RCC 7860 (cell line): ENCODE data around the gene NF1.
"Not testable (repeated sequence)": the region's sequence is repeated elsewhere in the genome, so short reads cannot be mapped to it uniquely, and the experiment has no call there.

Source experiments
- DNase-seq: peaks from one replicate; pipeline ENCODE4 v3.0.0-alpha.2; 2015; ENCODE audit warnings: low spot score
- FAIRE-seq: peaks from 2 replicates; lab custom pipeline; 2012; peaks lifted over from hg19 to GRCh38; lab: Jason Lieb, UNC

NF1 gene

DNA sequence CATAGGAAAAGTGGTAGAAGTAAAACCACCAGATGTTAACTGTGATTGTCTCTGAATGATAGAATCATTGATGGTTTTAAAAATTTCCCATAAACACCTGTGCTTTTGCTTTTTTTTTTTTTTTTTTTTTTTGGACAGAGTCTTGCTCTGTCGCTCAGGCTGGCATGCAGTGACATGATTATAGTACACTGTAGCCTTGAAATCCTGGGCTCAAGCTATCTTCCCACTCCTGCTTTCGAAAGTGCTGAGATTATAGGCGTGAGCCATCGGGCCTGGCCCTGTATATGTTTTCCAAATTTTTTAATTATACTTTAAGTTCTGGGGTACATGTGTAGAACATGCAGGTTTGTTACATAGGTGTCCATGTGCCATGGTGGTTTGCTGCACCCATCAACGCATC, 80.5 kb downstream of the NF1 start:
- no peak for DNase-seq
- no peak for FAIRE-seq

DNA sequence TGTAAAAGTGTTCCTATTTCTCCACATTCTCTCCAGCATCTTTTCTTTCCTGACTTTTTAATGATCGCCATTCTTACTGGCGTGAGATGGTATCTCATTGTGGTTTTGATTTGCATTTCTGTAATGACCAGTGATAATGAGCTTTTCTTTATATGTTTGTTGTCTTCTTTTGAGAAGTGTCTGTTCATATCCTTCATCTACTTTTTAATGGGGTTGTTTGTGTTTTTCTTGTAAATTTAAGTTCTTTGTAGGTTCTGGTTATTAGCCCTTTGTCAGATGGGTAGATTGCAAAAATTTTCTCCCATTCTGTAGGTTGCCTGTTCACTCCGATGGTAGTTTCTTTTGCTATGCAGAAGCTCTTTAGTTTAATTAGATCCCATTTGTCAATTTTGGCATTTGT, 81.4 kb downstream of the NF1 start:
- DNase-seq, FAIRE-seq: not testable (repeated sequence)

DNA sequence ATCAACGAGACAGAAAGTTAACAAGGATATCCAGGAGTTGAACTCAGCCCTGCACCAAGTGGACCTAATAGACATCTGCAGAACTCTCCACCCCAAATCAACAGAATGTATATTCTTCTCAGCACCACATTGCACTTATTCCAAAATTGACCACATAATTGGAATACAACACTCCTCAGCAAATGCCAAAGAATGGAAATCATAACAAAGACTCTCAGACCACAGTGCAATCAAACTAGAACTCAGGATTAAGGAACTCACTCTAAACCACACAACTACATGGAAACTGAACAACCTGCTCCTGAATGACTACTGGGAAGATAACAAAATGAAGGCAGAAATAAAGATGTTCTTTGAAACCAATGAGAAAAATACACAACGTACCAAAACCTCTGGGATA, 84.2 kb downstream of the NF1 start:
- FAIRE-seq, DNase-seq: not testable (repeated sequence)

DNA sequence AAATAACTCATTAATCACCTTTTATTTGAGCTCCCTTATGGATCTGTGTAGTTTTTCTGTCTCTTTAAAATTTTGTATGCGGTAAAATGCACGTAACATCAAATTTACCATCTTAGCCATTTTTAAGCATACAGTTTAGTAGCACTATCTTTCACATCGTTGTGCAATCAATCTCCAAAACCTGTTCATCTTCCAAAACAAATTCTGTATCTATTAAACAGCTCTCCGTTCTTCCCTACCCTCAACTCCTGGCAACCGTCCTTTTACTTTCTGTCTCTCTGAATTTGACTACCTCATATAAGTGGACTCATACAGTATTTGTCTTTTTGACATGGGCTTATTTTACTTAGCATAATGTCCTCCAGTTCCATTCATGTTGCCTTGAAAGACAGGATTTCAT, 100.5 kb downstream of the NF1 start:
- no peak for FAIRE-seq
- DNase-seq: no peak

DNA sequence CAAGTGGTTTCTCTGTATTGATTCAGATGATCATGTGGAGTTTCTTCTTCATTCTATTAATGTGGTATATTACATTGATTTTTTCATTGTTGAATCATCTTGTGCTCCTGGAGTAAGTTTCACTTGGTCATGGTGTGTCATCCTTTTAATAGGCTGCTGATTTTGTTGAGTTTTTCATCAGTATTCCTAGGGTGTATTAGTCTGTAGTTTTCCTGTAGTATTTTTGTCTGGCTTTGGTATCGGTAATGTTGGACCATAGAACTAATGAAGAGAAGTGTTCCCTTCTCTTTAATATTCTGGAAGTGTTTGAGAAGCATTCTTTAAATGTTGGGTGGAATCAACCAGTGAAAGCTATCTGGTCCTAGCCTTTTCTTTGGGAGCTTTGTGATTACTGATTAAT, 103.2 kb downstream of the NF1 start:
- FAIRE-seq: peak; percentile 74
- no peak for DNase-seq

DNA sequence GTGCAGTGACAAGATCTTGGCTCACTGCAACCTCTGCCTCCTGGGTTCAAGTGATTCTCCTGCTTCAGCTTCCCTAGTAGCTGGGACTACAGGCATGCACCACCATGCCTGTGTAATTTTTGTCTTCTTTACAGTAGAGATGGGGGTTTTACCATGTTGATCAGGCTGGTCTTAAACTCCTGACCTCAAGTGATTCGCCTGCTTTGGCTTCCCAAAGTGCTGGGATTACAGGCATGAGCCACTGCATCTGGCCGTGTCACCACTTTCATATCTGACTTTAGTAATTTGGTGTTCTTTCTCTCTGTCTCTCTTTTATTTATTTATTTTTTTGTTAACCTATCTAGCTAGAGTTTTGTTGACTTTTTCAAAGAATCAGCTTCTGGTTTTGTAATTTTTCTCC, 103.9 kb downstream of the NF1 start:
- peak; percentile 66 for FAIRE-seq
- peak; percentile 20 for DNase-seq

DNA sequence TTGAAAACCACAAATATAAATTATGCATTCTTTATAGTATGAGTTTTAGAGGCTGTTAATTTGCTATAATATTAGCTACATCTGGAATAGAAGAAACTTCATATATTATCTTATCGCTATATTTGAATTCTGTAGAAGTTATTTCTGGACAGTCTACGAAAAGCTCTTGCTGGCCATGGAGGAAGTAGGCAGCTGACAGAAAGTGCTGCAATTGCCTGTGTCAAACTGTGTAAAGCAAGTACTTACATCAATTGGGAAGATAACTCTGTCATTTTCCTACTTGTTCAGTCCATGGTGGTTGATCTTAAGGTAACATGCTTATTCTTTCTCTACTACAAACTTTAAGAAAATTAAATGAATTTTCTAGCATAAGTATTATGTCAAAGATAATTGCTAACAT, 105.5 kb downstream of the NF1 start:
- FAIRE-seq (no peak), DNase-seq (no peak)

DNA sequence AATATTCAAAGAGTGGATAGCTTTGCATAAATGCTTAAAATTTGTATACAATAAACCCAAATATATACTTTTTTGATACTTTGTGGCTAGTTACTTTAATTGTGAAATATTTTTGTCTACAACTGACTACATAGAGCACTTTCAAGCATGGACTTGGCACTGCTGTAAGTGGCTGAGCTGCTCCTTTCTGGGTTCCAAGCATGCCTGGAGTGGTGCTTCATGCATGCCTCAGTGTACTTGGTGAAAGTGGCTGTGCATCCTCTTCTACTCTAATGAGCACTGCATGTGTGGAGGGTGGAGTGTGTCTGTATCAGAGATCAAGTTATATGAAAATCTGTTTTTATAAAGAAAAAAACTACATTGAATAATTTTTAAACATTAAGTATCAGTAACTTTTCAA, 108.2 kb downstream of the NF1 start:
- DNase-seq: no peak
- no peak for FAIRE-seq

DNA sequence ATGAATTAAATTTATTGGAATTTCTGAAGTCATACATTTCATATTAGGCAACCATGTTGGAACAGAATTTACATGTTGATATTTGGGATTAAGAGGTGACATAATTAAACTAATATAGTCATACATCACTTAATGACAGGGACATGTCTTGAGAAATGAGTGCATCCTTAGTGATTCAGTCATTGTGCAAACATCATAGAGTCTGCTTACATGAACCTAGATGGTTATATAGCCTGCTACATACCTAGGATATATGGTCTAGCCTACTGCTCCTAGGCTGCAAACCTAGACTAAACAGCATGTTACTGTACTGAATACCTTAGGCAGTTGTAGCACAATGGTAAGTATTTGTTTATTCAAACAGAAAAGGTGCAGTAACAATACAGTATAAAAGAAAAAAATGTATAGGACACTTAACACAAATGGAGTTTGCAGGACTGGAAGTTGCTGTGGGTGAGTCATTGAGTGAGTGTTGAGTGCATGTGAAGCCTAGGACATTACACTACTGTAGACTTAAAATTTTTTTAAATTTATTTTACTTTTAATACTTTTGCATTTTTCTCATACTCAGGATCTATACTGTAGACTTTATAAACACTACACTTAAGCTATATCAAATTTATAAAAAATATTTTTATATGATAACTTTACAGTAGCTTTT, 116.7 kb downstream of the NF1 start:
- FAIRE-seq (peak; percentile 75), DNase-seq (no peak)

- peak; percentile 89 for FAIRE-seq
- peak; percentile 30 for DNase-seq
Observed at GRCh38 chr17:31216031-31216751, 121.4 kb downstream of the NF1 start.

DNA sequence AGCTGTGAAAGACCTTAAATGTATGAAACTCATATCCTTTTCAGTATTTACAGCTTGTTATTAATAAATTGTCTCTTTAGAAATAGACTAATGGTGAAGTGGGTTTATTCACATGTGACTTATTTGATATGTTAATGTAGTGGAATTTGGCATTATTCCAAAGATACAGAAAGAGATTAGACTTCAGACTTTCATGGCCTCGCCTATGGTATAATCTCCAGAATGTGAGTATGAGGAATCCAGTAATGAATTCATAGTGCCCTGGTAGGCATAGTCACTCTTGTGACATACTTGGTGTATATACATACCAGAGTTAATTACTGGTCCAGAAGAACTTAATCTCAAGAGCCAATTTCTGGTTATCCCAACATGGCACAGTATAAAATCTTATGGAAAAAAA, 129.6 kb downstream of the NF1 start:
- DNase-seq (no peak), FAIRE-seq (peak; percentile 32)

DNA sequence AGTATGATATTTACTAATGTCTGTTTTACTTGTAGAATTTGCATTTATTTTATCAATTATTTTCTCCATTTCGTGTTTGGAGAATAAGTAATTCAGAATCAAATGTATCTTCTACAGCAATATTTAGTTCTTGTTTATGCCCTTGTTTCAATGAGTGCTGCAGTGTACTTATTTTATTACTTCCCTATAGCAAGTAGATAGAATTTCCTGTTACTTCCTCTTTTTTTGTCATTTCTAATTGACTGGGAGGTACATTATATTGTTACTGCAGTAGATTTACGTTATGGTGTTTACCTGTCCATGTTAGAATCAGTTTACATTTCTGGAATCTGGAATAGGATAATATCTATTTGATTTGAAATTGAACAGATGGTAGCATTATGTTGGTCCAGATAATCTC, 131.1 kb downstream of the NF1 start:
- FAIRE-seq (no peak), DNase-seq (no peak)

- DNase-seq: no peak
- no peak for FAIRE-seq
Observed at GRCh38 chr17:31226373-31226772, 131.6 kb downstream of the NF1 start.

DNA sequence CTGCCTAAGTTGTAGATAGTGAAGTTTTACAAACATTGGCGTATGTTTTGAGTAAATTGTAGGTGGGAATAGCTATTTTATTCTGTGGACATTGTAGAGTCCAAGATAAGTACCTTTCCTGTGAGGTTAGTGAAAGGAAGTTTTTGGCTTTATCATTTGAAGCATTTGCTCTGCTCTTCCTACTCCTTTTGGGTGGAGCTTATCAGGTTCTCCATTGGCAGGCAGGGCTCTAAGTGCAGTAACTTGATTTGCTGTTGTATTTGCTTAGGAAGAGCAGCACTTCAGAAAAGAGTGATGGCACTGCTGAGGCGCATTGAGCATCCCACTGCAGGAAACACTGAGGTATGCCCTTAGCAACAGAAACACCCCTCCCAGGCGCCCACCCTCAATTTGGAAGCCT, 132.2 kb downstream of the NF1 start:
- FAIRE-seq (no peak), DNase-seq (no peak)

DNA sequence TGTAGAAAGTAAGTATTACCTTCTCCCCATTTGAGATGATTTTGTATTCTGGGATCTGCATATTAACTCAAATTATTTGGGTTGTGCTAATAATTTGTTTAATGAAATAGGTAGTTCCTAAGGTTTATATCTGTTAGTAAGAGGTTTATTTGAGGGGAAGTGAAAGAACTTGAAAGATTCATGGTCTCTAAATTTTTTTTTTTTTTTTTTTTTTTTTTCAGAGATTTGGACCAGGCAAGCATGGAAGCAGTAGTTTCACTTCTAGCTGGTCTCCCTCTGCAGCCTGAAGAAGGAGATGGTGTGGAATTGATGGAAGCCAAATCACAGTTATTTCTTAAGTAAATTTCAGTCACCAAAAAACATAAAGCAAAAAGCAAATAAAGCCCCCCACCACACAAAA, 137.1 kb downstream of the NF1 start:
- FAIRE-seq (no peak), DNase-seq (no peak)

DNA sequence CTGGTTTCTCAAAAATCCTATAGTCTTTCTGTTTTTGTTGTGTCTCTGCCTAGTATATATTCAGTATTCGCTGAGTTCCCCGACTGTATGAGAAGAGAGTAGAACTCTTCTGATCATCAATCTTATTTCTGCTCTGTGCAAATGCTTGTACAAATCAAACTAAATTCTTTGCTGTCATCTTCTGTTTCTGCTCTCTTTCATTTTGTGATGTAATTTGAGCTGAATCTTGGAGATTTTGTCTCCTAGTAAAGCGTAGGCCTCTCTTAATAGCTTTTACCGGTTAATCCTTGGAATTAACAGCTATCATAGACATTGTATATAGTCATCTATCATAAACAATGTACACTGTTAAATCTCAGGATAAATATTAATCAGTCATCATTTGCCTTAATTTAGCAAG, 140.3 kb downstream of the NF1 start:
- FAIRE-seq: no peak
- no peak for DNase-seq

DNA sequence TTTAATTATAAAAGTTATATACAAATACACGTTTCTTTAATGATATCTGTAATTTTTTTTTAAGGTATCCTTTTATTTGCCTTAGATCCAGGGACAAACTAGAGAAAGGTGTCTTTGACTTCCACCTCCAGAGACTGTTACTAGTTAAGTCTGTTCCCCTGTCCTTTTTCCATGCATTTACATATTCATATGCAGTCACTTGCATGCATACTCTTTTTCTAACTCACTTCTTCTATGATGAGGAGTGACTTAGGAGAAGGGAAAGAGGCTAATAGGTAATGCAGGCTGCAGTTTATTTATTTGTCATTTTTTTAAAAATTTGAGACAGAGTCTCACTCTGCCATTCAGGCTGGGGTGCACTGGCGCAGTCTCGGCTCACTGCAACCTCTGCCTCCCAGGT, 141.4 kb downstream of the NF1 start:
- no peak for FAIRE-seq
- no peak for DNase-seq

GRCh38 chr17:31236712-31237111, 141.9 kb downstream of the NF1 start:
- FAIRE-seq (no peak), DNase-seq (no peak)

- FAIRE-seq (no peak), DNase-seq (no peak)
Observed at GRCh38 chr17:31241116-31241515, 146.3 kb downstream of the NF1 start.

- DNase-seq: peak; percentile 95
- peak; percentile 99 for FAIRE-seq
Observed at GRCh38 chr17:31248986-31249834, 154.4 kb downstream of the NF1 start.

GRCh38 chr17:31249835-31250141, 155.0 kb downstream of the NF1 start:
- DNase-seq: no peak
- FAIRE-seq: no peak

DNA sequence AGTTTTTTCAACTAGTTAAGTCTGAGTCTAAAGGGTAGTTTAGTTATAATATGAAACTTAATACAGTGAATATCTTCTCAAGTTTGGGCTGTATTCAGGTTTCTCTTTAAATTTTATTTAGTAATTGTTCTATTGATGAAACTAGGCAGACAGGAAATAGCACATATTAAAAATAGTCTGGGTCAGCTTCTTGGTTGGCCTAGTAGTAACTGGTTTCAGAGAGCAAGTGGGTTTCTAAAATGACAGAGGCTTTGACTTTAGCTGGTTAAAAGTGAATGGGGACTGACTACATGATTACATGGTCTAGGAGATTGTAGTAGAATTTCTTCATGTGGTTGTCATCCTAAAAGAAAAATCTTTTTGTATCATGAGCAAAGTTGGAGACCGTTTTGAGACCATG, 155.5 kb downstream of the NF1 start:
- DNase-seq: no peak
- FAIRE-seq: peak; percentile 24
